ENCODE data around the gene DPYD.

DNA sequence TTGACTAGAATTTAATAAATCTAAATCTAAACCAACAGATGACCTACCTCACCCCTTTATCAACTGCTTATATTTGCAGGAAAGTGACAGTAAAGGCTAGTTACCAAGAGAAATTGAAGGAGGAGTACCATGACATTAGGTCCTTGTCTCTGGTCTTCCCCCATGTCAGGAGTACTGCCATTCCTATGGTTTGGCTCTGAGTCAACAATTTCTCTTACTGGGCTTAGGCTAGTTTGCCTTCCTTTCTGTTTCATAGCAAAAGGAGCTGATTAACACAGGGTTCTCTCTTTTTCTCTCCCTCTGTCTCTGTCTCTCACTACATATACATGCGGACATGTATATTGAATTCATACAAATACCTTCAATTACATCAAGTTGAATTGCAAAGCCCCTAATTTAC is 579.9 kb downstream of the DPYD start:
- TF ChIP-seq, protein P1, sequence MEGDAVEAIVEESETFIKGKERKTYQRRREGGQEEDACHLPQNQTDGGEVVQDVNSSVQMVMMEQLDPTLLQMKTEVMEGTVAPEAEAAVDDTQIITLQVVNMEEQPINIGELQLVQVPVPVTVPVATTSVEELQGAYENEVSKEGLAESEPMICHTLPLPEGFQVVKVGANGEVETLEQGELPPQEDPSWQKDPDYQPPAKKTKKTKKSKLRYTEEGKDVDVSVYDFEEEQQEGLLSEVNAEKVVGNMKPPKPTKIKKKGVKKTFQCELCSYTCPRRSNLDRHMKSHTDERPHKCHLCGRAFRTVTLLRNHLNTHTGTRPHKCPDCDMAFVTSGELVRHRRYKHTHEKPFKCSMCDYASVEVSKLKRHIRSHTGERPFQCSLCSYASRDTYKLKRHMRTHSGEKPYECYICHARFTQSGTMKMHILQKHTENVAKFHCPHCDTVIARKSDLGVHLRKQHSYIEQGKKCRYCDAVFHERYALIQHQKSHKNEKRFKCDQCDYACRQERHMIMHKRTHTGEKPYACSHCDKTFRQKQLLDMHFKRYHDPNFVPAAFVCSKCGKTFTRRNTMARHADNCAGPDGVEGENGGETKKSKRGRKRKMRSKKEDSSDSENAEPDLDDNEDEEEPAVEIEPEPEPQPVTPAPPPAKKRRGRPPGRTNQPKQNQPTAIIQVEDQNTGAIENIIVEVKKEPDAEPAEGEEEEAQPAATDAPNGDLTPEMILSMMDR (IDR thresholded peaks at IDR 0.05): no peak
- no peak for TF ChIP-seq POLR2AphosphoS5 (IDR thresholded peaks at IDR 0.05)
- no peak for TF ChIP-seq EP300 (IDR thresholded peaks at IDR 0.05)

All from sigmoid colon (tissue), 4 donors.